ENCODE results near the gene RFX4.

RFX4 gene

GRCh38 chr12:106582641-106583230 is at the start of gene RFX4:
RFX4 (plus strand) TSS chr12:106583004; CDS start chr12:106583321, 317 bp downstream.
- DNase-seq, result peak in 35 of 42 donors; percentile 23 to 81 (median 57)
- intact Hi-C loops (cut with DNase I), result loop anchor here (10.0 kb wide), 1 partner anchor 182 kb away; no protein-coding TSS in a partner anchor

GRCh38 chr12:106541201-106541600 is 41.6 kb upstream of the RFX4 start:
- no peak for DNase-seq
- intact Hi-C loops (cut with DNase I), result no loop called here

- no peak for DNase-seq
- intact Hi-C loops (cut with DNase I), result no loop called here
Observed at GRCh38 chr12:106551410-106551809, 31.4 kb upstream of the RFX4 start.

- intact Hi-C loops (cut with DNase I), result no loop called here
Observed at GRCh38 chr12:106552228-106552627, 30.6 kb upstream of the RFX4 start.

GRCh38 chr12:106564678-106565329 is 18.0 kb upstream of the RFX4 start:
- DNase-seq, result peak in 28 of 42 donors; percentile 9 to 70 (median 38)
- intact Hi-C loops (cut with DNase I), result no loop called here

More at GRCh38 chr12:106552228-106552627, 30.6 kb upstream of the RFX4 start:
- no peak for DNase-seq

GRCh38 chr12:106566771-106567170 is 16.0 kb upstream of the RFX4 start:
- intact Hi-C loops (cut with DNase I), result no loop called here
- DNase-seq, result no peak

- intact Hi-C loops (cut with DNase I), result no loop called here
- no peak for DNase-seq
Observed at GRCh38 chr12:106573239-106573638, 9.6 kb upstream of the RFX4 start.

GRCh38 chr12:106576848-106577247 is 6.0 kb upstream of the RFX4 start:
- DNase-seq, result no peak
- intact Hi-C loops (cut with DNase I), result no loop called here

GRCh38 chr12:106580671-106581508 is 1.9 kb upstream of the RFX4 start:
- DNase-seq, result peak in 6 of 42 donors; percentile 2 to 37 (median 22)
- intact Hi-C loops (cut with DNase I), result loop anchor here (10.0 kb wide), 1 partner anchor 184 kb away; no protein-coding TSS in a partner anchor

- intact Hi-C loops (cut with DNase I), result loop anchor here (10.0 kb wide), 1 partner anchor 183 kb away; no protein-coding TSS in a partner anchor
- peak in 17 of 42 donors; percentile 12 to 64 (median 35) for DNase-seq
Observed at GRCh38 chr12:106581543-106582248, 1.1 kb upstream of the RFX4 start.

- DNase-seq, result peak in 1 of 42 donors; percentile 14
Observed at GRCh38 chr12:106582249-106582591, 584 bp upstream of the RFX4 start.

GRCh38 chr12:106583242-106584103 is 669 bp downstream of the RFX4 start:
- DNase-seq, result peak in 22 of 42 donors; percentile 9 to 64 (median 36)
- intact Hi-C loops (cut with DNase I), result loop anchor here (10.0 kb wide), 1 partner anchor 181 kb away; no protein-coding TSS in a partner anchor

More at GRCh38 chr12:106582249-106582591, 584 bp upstream of the RFX4 start:
- intact Hi-C loops (cut with DNase I), result loop anchor here (10.0 kb wide), 1 partner anchor 183 kb away; no protein-coding TSS in a partner anchor

GRCh38 chr12:106584104-106585064 is 1.6 kb downstream of the RFX4 start:
- intact Hi-C loops (cut with DNase I), result loop anchor here (10.0 kb wide), 1 partner anchor 180 kb away; no protein-coding TSS in a partner anchor
- peak in 6 of 42 donors; percentile 2 to 40 (median 20) for DNase-seq

GRCh38 chr12:106585105-106585520 is 2.3 kb downstream of the RFX4 start:
- no peak for DNase-seq
- intact Hi-C loops (cut with DNase I), result loop anchor here (10.0 kb wide), 1 partner anchor 180 kb away; no protein-coding TSS in a partner anchor

GRCh38 chr12:106585521-106586277 is 2.9 kb downstream of the RFX4 start:
- peak in 3 of 42 donors; percentile 15 to 20 (median 17) for DNase-seq
- intact Hi-C loops (cut with DNase I), result loop anchor here (10.0 kb wide), 1 partner anchor 179 kb away; no protein-coding TSS in a partner anchor
